T-helper 9 cell (primary cell): Measurements from ENCODE around the gene SZT2.
A peak's percentile ranks its signal among the peaks of the same experiment; 100 is the strongest.

ENCODE experiments used
- DNase-seq: peaks from one replicate; pipeline ENCODE4 v3.0.0-alpha.2; 2020
- total RNA-seq, 2 donors: gene quantifications; one replicate each; lab custom pipeline; 2026; lab: John Stamatoyannopoulos, UW

The SZT2 gene
- 144 to 162 reads per million in 2 donors for total RNA-seq

- DNase-seq: peak; percentile 87
Observed at GRCh38 chr1:43389326-43390313, at the start of gene SZT2, which contains the start of gene MED8. SZT2 (plus strand) TSS chr1:43389899; CDS start chr1:43389969, 70 bp downstream. MED8 (minus strand) TSS chr1:43389800; CDS start chr1:43389764, 36 bp downstream.

GRCh38 chr1:43340559-43340958 lies 49.1 kb upstream of the SZT2 start:
- DNase-seq: no peak

- no peak for DNase-seq
Observed at GRCh38 chr1:43344267-43344850, 45.3 kb upstream of the SZT2 start.

GRCh38 chr1:43345120-43345519 lies 44.6 kb upstream of the SZT2 start:
- DNase-seq: no peak

GRCh38 chr1:43346636-43347035 lies 43.1 kb upstream of the SZT2 start:
- DNase-seq: no peak

GRCh38 chr1:43348343-43348808 lies 41.3 kb upstream of the SZT2 start:
- DNase-seq: no peak

GRCh38 chr1:43348809-43349593 lies 40.7 kb upstream of the SZT2 start:
- DNase-seq: peak; percentile 30

GRCh38 chr1:43349594-43350306 lies 39.9 kb upstream of the SZT2 start:
- DNase-seq: no peak

- no peak for DNase-seq
Observed at GRCh38 chr1:43350976-43351375, 38.7 kb upstream of the SZT2 start.

- DNase-seq: no peak
Observed at GRCh38 chr1:43351421-43352350, 38.0 kb upstream of the SZT2 start.

GRCh38 chr1:43352351-43352705 lies 37.4 kb upstream of the SZT2 start:
- no peak for DNase-seq

GRCh38 chr1:43352881-43353280 lies 36.8 kb upstream of the SZT2 start:
- DNase-seq: no peak

- DNase-seq: no peak
Observed at GRCh38 chr1:43354471-43354870, 35.2 kb upstream of the SZT2 start.

- no peak for DNase-seq
Observed at GRCh38 chr1:43354936-43355335, 34.8 kb upstream of the SZT2 start.

- DNase-seq: no peak
Observed at GRCh38 chr1:43357251-43357650, 32.4 kb upstream of the SZT2 start.

GRCh38 chr1:43358121-43358745 lies 31.5 kb upstream of the SZT2 start:
- no peak for DNase-seq

GRCh38 chr1:43358746-43359693 lies 30.7 kb upstream of the SZT2 start, which contains the start of gene CDC20:
CDC20 (plus strand) TSS chr1:43358981; CDS start chr1:43359216, 235 bp downstream.
- peak; percentile 96 for DNase-seq

- no peak for DNase-seq
Observed at GRCh38 chr1:43359696-43360095, 30.0 kb upstream of the SZT2 start.

GRCh38 chr1:43360616-43361015 lies 29.1 kb upstream of the SZT2 start:
- DNase-seq: no peak
